SIG-M5 (cell line): ENCODE measurements around the gene LAMB1.

Experiments used
- DNase-seq: peaks from one replicate; lab custom pipeline; 2025; lab: John Stamatoyannopoulos, UW

Gene LAMB1

GRCh38 chr7:107998660-107999480 is 4.1 kb downstream of the LAMB1 start:
- no peak for DNase-seq

DNA sequence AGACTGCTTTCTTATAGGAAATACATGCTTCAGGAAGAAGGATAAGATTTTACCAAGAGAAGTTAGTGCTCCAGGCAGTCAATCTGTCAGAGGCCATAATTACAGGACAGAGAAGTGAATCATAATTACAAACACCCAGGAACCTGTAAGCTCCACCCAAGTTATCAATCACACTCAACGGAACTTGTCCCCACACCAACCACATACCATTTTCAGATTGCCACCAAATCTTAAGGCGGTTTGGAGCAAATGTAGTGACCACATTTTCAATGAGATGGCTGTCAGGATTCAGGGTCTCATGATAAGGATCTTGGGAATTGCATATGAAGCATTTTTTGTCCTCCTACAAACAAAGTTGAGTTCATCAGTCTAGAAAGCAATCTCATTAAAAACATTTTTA is 4.8 kb downstream of the LAMB1 start:
- no peak for DNase-seq

DNA sequence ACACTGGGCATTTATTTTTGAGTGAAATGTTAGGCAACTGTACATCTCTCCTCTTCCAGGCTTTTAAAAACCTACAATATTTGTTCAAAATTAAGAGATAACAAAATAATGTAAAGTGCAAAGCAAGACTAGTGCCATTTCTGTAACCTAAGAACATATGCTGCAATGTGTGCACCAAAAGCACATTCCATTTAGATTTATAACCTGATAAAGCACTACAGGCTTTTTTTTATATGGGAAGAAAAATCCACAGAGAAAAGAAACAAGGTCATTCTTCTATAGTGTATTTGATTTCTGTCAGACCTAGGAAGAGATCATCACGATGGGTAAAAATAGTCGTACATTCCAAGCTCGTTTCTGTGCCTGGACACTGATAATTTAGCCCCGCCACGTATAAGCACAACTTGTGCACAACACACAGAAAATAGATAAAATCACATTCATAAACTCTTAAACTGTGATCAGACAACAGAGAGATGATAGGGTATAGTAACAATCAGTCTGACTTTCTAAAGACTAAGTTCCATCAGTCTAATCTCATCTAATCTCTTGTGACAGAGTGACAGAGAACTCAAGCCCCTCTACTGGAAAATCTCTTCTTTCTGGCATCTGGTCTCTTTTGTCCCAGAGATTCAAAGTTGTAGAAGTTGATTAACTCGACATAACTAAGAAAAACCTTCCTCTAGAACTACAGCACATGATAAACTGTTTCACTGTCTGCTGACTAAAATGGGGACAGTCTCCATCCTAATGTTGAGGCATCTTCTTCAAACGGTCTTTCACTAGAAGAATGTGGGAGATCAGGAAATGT is 6.7 kb downstream of the LAMB1 start:
- DNase-seq: no peak

DNA sequence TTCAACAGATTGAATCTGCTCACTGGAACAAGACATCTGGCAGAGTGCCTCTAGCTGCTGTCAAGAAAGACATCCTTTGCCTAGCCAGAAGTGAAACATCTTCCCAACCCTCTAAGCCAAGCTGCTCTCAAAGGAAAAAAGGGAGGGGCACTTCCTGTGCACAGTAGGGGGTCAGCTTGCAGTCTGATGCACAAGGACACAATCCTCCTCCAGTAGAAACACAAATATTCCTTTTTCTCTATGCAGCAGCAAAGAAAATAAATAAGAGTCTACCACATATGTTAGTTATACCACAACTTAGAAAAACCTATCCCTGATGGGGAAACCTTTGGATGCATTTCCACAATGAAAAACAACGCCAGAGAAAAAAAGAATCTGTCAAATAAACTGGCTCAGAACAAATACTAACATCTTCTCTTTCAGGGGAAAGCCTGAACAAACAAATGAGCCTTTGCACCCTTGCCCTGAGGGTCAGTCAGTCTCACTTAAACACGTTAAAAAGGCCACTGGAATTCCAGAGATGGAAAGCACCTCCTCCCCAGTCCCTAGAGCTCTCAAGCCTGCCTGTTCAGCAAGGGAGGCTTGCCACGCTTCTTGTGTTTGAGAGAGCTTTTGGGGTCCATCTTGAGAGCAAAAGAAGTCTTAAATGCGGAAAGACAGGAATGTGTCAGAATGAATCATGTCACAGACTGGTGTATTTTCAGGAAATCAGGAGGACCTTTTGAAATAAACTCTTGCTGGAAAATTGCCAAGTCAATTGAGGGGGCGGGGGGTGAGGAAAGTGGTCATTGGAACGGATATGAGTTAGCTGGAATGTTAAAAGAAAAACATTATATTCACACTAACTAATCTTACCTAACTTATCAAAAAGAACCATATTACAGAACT is 7.5 kb downstream of the LAMB1 start:
- DNase-seq: no peak

- DNase-seq: no peak
Measured at GRCh38 chr7:107994421-107995030, 8.4 kb downstream of the LAMB1 start.

- DNase-seq: no peak
Measured at GRCh38 chr7:107993891-107994291, 9.1 kb downstream of the LAMB1 start.

DNA sequence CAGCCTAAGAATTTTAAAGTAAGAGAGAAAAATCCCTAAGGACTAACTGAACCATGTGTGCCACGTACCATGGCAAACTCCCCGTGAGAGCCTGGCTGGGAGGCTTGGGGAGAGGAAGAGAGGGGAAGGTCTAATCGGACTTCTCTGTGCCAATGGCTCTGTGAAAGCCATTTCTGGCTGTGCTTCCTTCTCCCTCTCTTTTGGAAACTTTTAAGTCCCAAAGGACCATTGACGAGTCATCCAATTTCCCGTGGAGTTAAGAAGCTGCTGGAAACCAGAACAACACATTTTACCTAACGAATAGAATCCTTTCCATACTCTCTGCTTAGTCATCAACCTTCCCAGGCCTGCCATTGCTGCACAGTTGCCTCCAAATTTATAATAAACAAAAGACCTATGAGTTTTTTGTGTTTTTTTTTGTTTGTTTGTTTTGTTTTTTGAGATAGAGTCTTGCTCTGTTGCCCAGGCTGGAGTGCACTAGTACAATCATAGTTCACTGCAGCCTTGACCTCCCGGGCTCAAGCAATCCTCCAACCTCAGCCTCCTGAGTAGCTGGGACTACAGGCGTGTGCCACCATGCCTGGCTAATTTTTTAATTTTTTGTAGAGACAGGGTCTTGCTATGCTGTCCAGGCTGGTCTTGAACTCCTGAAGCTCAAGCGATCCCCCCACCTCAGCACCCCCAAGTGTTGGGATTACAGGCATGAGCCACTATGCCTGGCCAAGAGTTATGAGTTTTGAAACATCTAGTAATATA is 13.2 kb downstream of the LAMB1 start:
- no peak for DNase-seq

DNA sequence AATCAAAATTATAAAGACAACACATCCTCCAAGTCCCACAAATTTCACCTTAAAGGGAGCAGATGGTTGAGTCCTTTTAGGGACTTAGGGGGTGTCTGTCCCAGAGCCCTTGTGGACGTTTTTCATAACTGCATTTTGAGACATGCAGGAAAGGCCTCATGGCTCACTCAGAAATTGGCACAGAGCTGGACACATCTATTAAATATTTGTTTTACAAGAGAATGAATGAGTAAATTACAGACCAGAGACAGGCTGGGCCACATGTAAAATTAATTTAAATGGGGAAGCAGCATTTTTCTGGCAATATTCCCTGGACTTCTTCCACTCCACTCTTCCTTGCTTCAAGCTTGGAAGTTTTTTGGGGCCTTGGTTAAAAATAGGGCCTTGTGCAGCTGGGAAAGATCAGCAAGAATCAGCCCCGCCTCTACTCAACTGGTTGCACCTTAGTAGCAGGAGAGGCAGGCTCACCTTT is 20.0 kb downstream of the LAMB1 start:
- no peak for DNase-seq

DNA sequence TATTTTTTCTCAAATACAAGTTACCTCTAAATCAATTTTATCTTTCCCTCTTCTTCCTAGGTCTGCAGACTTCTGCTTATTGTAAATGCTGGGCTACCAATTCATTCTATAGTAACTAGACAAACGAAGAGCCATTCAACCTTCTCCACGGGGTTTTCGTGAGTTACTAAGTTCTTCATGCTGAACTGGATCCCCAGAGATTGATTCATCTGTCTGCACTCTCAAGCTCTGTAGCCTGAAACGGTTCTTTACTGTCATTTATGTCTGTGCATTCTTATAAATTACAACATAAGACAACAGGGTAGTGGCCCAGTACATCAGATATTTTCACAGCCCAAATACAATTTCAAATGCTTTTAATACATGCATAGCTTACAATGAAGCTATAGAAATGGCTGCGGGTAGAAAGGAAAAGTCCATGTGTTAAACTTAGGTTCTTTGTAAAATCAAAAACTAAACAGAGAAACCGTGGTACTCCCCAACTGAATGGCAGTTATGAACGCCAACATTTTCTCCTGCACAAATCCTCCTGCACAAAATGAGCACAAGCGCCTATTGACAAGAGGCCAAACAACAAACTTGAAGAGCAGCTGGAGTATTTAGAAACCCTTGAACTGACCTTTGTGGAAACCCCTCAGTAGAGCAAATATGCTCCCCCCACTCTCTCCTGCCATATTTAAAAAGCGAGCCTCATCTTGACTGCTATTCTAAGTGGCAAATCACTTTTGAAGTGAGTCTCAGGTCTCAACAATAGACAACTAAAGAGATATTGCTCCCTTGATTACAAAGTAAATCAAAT is 20.7 kb downstream of the LAMB1 start:
- DNase-seq: no peak

DNA sequence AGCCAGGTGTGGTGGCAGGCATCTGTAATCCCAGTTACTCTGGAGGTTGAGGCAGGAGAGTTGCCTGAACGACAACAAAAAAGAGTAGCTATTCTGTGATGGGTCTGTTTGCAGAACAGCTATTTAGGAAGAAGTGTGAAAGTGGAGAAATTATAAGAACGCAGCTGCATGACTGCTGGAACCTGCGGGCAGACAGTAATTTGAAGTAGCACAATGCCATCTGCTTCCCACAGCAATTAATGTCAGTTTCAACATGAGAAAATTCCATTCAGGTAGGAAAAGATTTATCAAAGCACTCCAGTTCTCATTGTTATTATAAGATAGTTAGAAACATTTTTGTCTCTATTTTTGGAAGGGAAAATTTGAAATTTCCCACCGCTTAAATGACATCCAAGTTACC is 21.5 kb downstream of the LAMB1 start:
- no peak for DNase-seq

GRCh38 chr7:107980671-107981190 is 22.2 kb downstream of the LAMB1 start:
- DNase-seq: no peak

GRCh38 chr7:107980171-107980570 is 22.8 kb downstream of the LAMB1 start:
- no peak for DNase-seq

GRCh38 chr7:107978815-107979408 is 24.0 kb downstream of the LAMB1 start:
- no peak for DNase-seq

DNA sequence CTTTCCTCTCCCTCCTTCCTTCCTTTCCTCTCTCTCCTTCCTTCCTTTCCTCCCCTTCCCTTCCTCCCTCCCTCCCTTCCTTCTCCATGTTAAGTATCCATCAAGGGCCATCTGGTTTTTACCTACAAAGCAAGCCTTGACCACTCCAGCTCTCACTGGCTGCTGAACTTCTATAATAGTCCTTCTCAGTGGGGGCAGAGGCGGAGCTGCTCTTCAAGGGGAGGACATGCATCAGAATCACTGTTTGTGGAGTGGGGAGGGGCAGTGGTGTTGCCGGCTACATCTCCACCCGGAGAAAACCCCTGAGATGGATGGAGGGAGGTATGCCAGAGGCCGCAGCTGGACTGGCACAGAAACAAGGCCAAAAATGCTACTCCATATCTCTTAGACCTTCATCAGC is 25.9 kb downstream of the LAMB1 start:
- DNase-seq: no peak

DNA sequence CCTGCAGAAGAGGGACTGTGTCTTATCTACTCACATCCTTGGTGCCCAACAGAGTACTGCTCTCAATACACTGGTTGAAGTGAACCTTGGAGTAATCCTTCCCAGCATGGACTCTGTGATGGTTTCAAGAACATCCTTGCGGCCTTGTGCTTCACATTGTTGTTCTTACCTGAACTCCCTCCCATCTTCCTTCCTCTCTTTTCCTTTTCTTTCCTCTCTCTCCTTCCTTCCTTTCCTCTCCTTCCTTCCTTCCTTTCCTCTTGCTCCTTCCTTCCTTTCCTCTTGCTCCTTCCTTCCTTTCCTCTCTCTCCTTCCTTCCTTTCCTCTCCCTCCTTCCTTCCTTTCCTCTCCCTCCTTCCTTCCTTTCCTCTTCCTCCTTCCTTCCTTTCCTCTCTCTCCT is 26.3 kb downstream of the LAMB1 start:
- no peak for DNase-seq

DNA sequence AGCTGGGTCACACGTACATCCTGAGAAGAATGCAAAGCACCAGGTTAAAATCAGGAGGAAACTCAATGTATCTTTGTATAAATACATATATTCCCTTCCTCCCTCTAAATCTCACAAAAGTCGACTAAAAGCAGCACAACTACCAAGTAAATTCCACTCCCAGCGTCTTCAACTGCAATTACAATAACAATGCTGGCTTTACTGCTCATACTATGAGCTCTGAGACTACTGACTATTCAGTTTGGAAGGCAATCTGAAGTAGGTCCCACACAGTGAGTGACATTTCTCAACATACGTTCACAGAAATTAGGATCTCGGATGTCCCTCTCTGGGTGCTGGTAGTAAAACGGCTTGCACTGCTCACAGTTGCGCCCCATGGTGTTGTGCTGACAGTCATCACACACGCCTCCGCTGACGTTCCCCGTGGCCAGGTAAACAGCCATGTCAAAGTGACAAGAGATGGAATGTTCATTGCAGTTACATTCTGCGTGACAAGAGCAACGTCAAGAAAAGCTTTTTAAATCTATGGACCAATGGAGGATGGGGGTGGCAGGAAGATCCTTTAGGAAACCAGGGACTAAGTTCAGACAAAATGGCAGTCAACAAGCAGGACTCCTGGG is 27.5 kb downstream of the LAMB1 start:
- no peak for DNase-seq

GRCh38 chr7:107973861-107974260 is 29.1 kb downstream of the LAMB1 start:
- no peak for DNase-seq

DNA sequence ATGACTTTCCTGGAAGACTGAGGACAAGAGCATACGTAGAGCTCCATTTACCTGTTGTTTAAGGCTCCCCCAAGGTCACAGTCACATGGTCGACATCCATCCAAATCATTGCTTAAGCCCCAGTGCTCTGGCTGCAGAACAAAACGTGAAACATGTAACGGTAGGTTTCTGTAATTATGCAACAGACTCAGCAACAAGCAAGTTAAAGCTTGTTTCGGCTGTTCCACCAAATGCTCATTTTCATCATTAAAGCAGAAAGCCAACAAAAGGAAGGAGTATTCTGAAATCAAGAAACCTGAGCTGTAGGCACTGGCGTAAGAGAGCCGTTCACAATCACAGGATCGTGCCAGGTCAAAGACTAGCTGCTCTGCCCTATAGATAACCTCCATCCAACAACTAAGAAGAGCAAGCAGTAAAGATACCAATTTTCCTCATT is 30.0 kb downstream of the LAMB1 start:
- no peak for DNase-seq

DNA sequence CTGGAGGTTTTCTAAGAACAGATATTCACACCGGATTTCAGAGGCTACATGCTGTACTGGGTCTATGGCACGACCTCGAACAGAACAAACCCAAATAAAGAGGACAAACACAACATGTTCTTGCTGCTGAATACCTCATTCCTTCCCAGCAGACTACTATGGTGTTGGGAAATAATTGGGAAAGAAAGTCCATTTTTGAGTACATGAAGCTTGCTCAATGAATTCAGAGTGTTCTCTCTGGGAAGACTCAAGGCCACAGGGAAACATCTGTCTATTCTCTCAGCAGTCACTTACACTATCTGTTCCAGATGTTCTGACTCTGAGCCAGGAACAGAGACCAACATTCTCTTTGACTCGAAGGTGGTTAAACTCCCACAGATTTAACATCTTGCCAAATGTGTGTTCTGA is 30.9 kb downstream of the LAMB1 start:
- DNase-seq: no peak
